Stomach (tissue), 4 donors: ENCODE measurements around the gene BTF3L4.

Experiments
- EP300 ChIP-seq: sonication (generic); formaldehyde crosslinking; IDR thresholded peaks from one replicate; pipeline ENCODE4 v1.6.1; 2017; ENCODE audit warnings: antibody characterized with exemption
- POLR2A ChIP-seq, 4 donors: fragments of 450-650 bp; IDR thresholded peaks; one replicate each; pipeline ENCODE4 v1.6.1; 2016; ENCODE audit warnings: antibody characterized with exemption in 4 of 4, control low read depth in 2 of 4, mild to moderate bottlenecking in 1 of 4, moderate library complexity in 1 of 4
- POLR2AphosphoS5 ChIP-seq, 3 donors: sonication (generic); formaldehyde crosslinking; IDR thresholded peaks; one replicate each; pipeline ENCODE4 v1.6.1; 2016; ENCODE audit warnings: antibody characterized with exemption in 3 of 3
- TF ChIP-seq, protein P1 (sequence below), 7 experiments: fragments of 450-650 bp in 4 of 7; fragments of 200-600 bp in 3 of 7; sonication (generic) in 3 of 7; IDR thresholded peaks; one replicate each; pipeline ENCODE4 v1.5.1; 2016 to 2019; ENCODE audit warnings: antibody characterized with exemption in 7 of 7, control low read depth in 2 of 7, mild to moderate bottlenecking in 1 of 7

DNA sequence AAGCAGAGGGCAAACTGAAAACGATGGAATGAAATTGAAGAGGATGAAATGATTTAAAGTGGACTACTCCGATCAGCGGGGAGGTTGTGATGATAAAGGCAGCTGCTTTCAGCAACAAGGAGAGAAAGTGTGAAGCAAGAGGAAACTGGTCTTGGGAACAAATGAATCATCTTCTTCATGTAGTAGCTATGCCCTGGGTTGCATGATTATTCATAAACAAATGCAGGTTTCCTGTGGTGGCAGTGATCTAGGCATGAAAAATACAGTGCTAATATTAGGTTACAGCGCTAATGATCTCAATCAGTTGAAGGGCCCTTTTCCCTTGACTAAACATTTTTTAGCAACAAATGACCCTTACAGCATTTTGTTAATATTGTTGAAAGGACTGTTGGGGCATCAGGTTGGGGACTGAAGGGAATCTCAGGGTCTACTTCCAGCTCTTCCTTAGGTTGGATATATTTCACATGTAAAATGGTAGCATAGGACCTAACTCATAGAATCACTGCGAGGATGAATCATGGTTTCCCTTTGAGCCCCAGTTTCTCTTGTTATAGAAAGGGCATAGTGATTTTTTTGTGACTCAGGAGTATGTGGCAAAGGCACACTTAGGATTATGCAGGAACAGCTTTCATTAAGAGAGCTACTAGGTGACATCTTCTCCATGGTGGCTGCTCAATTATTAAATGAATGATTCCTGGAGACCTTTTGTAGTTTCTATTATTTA lies 83.9 kb downstream of the BTF3L4 start:
- TF ChIP-seq, protein P1, sequence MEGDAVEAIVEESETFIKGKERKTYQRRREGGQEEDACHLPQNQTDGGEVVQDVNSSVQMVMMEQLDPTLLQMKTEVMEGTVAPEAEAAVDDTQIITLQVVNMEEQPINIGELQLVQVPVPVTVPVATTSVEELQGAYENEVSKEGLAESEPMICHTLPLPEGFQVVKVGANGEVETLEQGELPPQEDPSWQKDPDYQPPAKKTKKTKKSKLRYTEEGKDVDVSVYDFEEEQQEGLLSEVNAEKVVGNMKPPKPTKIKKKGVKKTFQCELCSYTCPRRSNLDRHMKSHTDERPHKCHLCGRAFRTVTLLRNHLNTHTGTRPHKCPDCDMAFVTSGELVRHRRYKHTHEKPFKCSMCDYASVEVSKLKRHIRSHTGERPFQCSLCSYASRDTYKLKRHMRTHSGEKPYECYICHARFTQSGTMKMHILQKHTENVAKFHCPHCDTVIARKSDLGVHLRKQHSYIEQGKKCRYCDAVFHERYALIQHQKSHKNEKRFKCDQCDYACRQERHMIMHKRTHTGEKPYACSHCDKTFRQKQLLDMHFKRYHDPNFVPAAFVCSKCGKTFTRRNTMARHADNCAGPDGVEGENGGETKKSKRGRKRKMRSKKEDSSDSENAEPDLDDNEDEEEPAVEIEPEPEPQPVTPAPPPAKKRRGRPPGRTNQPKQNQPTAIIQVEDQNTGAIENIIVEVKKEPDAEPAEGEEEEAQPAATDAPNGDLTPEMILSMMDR (IDR thresholded peaks at IDR 0.05) = no peak
- TF ChIP-seq POLR2A (IDR thresholded peaks at IDR 0.05) = no peak
- no peak for TF ChIP-seq EP300
- TF ChIP-seq POLR2AphosphoS5 (IDR thresholded peaks at IDR 0.05) = peak in 1 of 3 donors; percentile 57
